ENCODE results near the gene JUNB. TPM values are rescaled to one million over a fixed set of nuclear protein-coding genes. Genes with fewer than 3 reads are reported as not detected.

Gene JUNB
- total and polyA plus RNA-seq, 2 of the 13 experiments (the other 11 are each of a cell fraction or from before 2014, with no cell fraction given), result 7.7 to 8.2 TPM

GRCh38 chr19:12766051-12766521 lies 25.2 kb upstream of the JUNB start (continued):
- no peak for TF ChIP-seq E2F5 (CRISPR knock-in tag; conservative IDR thresholded peaks at IDR 0.05)
- TF ChIP-seq PRMT3 (CRISPR knock-in tag; IDR thresholded peaks at IDR 0.05; ENCODE audit: borderline replicate concordance, low read depth), result no peak
- peak; percentile 80; the same call in 1 of the 2 replicates for TF ChIP-seq ZC3H13 (CRISPR knock-in tag; IDR thresholded peaks at IDR 0.05)
- TF ChIP-seq, protein P1, sequence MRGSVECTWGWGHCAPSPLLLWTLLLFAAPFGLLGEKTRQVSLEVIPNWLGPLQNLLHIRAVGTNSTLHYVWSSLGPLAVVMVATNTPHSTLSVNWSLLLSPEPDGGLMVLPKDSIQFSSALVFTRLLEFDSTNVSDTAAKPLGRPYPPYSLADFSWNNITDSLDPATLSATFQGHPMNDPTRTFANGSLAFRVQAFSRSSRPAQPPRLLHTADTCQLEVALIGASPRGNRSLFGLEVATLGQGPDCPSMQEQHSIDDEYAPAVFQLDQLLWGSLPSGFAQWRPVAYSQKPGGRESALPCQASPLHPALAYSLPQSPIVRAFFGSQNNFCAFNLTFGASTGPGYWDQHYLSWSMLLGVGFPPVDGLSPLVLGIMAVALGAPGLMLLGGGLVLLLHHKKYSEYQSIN (CRISPR knock-in tag; IDR thresholded peaks at IDR 0.05; ENCODE audit: borderline replicate concordance), result no peak
- peak; percentile 76; the same call in 1 of the 2 replicates for TF ChIP-seq ZNF225 (CRISPR knock-in tag; IDR thresholded peaks at IDR 0.05)
- no peak for TF ChIP-seq DZIP1 (CRISPR knock-in tag; IDR thresholded peaks at IDR 0.05)
- no peak for TF ChIP-seq ZNF101 (CRISPR knock-in tag; IDR thresholded peaks at IDR 0.05; ENCODE audit: borderline replicate concordance, low read depth)
- TF ChIP-seq, protein P2, sequence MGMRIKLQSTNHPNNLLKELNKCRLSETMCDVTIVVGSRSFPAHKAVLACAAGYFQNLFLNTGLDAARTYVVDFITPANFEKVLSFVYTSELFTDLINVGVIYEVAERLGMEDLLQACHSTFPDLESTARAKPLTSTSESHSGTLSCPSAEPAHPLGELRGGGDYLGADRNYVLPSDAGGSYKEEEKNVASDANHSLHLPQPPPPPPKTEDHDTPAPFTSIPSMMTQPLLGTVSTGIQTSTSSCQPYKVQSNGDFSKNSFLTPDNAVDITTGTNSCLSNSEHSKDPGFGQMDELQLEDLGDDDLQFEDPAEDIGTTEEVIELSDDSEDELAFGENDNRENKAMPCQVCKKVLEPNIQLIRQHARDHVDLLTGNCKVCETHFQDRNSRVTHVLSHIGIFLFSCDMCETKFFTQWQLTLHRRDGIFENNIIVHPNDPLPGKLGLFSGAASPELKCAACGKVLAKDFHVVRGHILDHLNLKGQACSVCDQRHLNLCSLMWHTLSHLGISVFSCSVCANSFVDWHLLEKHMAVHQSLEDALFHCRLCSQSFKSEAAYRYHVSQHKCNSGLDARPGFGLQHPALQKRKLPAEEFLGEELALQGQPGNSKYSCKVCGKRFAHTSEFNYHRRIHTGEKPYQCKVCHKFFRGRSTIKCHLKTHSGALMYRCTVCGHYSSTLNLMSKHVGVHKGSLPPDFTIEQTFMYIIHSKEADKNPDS (CRISPR knock-in tag; IDR thresholded peaks at IDR 0.05), result no peak
- TF ChIP-seq, protein P3, sequence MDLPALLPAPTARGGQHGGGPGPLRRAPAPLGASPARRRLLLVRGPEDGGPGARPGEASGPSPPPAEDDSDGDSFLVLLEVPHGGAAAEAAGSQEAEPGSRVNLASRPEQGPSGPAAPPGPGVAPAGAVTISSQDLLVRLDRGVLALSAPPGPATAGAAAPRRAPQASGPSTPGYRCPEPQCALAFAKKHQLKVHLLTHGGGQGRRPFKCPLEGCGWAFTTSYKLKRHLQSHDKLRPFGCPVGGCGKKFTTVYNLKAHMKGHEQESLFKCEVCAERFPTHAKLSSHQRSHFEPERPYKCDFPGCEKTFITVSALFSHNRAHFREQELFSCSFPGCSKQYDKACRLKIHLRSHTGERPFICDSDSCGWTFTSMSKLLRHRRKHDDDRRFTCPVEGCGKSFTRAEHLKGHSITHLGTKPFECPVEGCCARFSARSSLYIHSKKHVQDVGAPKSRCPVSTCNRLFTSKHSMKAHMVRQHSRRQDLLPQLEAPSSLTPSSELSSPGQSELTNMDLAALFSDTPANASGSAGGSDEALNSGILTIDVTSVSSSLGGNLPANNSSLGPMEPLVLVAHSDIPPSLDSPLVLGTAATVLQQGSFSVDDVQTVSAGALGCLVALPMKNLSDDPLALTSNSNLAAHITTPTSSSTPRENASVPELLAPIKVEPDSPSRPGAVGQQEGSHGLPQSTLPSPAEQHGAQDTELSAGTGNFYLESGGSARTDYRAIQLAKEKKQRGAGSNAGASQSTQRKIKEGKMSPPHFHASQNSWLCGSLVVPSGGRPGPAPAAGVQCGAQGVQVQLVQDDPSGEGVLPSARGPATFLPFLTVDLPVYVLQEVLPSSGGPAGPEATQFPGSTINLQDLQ (CRISPR knock-in tag; IDR thresholded peaks at IDR 0.05), result no peak
- TF ChIP-seq NAIF1 (CRISPR knock-in tag; IDR thresholded peaks at IDR 0.05; ENCODE audit: borderline replicate concordance), result 0 out of 2 replicates have a peak, but pooled peaks have one; percentile 23
- no peak for TF ChIP-seq ZNF496 (CRISPR knock-in tag; IDR thresholded peaks at IDR 0.05; ENCODE audit: insufficient replicate concordance)
- TF ChIP-seq HDAC6 (IDR thresholded peaks at IDR 0.05; ENCODE audit: low read depth, low read length), result no peak
- TF ChIP-seq ZNF260 (CRISPR knock-in tag; IDR thresholded peaks at IDR 0.05; ENCODE audit: borderline replicate concordance, low read depth), result no peak
- TF ChIP-seq DMTF1 (CRISPR knock-in tag; IDR thresholded peaks at IDR 0.05), result no peak
- TF ChIP-seq NBN (conservative IDR thresholded peaks at IDR 0.05), result no peak
- TF ChIP-seq ZNF296 (CRISPR knock-in tag; conservative IDR thresholded peaks at IDR 0.05), result no peak

Data from HepG2 (cell line).